ENCODE measurements around the gene PPP1R3A. TPM values are rescaled to one million over a fixed set of nuclear protein-coding genes. Genes with fewer than 3 reads are reported as not detected.

PPP1R3A gene
- total RNA-seq, 1 donor from 2014 or later, result not detected

GRCh38 chr7:113922049-113922448 is 3.2 kb upstream of the PPP1R3A start:
- no peak for TF ChIP-seq CTCF (IDR thresholded peaks at IDR 0.05)
- peaks cover 4% of the 10 kb centered on the region for H3K9me3 Mint-ChIP-seq (ENCODE audit: unreplicated experiment)
- H3K4me1 Mint-ChIP-seq (ENCODE audit: unreplicated experiment), result peaks cover under 1% of the 10 kb centered on the region
- H3K36me3 Mint-ChIP-seq (ENCODE audit: unreplicated experiment), result no peaks in the 10 kb centered on the region
- no peaks in the 10 kb centered on the region for H3K27me3 Mint-ChIP-seq (ENCODE audit: unreplicated experiment)
- DNase-seq (ENCODE audit: extremely low spot score, unreplicated experiment), result no peak
- no peak overlapping the region for H3K27ac Mint-ChIP-seq (ENCODE audit: unreplicated experiment)
- no peak overlapping the region for H3K4me3 Mint-ChIP-seq (ENCODE audit: unreplicated experiment)

GRCh38 chr7:113921363-113921762 is 2.6 kb upstream of the PPP1R3A start:
- Mint-ChIP-seq H3K4me3 (ENCODE audit: unreplicated experiment) (no peak overlapping the region), H3K4me1 (ENCODE audit: unreplicated experiment) (peaks cover 3% of the 10 kb centered on the region), H3K9me3 (ENCODE audit: unreplicated experiment) (peaks cover 4% of the 10 kb centered on the region), H3K27me3 (ENCODE audit: unreplicated experiment) (no peaks in the 10 kb centered on the region), H3K27ac (ENCODE audit: unreplicated experiment) (no peak overlapping the region), H3K36me3 (ENCODE audit: unreplicated experiment) (no peaks in the 10 kb centered on the region)
- TF ChIP-seq CTCF (IDR thresholded peaks at IDR 0.05), result no peak
- DNase-seq (ENCODE audit: extremely low spot score, unreplicated experiment), result no peak

GRCh38 chr7:113917840-113918239 is 969 bp downstream of the PPP1R3A start:
- no peak overlapping the region for H3K27ac Mint-ChIP-seq (ENCODE audit: unreplicated experiment)
- no peak overlapping the region for H3K4me3 Mint-ChIP-seq (ENCODE audit: unreplicated experiment)
- DNase-seq (ENCODE audit: extremely low spot score, unreplicated experiment), result no peak
- TF ChIP-seq CTCF (IDR thresholded peaks at IDR 0.05), result no peak
- no peaks in the 10 kb centered on the region for H3K36me3 Mint-ChIP-seq (ENCODE audit: unreplicated experiment)
- H3K4me1 Mint-ChIP-seq (ENCODE audit: unreplicated experiment), result peaks cover 17% of the 10 kb centered on the region
- H3K9me3 Mint-ChIP-seq (ENCODE audit: unreplicated experiment), result peaks cover 4% of the 10 kb centered on the region
- no peaks in the 10 kb centered on the region for H3K27me3 Mint-ChIP-seq (ENCODE audit: unreplicated experiment)

GRCh38 chr7:113915956-113916355 is 2.9 kb downstream of the PPP1R3A start:
- Mint-ChIP-seq H3K9me3 (ENCODE audit: unreplicated experiment) (peaks cover 4% of the 10 kb centered on the region), H3K36me3 (ENCODE audit: unreplicated experiment) (no peaks in the 10 kb centered on the region), H3K27me3 (ENCODE audit: unreplicated experiment) (no peaks in the 10 kb centered on the region), H3K4me1 (ENCODE audit: unreplicated experiment) (peaks cover 17% of the 10 kb centered on the region), H3K27ac (ENCODE audit: unreplicated experiment) (peak overlapping the region; percentile 85), H3K4me3 (ENCODE audit: unreplicated experiment) (no peak overlapping the region)
- DNase-seq (ENCODE audit: extremely low spot score, unreplicated experiment), result no peak
- TF ChIP-seq CTCF (IDR thresholded peaks at IDR 0.05), result no peak

- H3K27ac Mint-ChIP-seq (ENCODE audit: unreplicated experiment), result no peak overlapping the region
- no peak for TF ChIP-seq CTCF (IDR thresholded peaks at IDR 0.05)
- H3K36me3 Mint-ChIP-seq (ENCODE audit: unreplicated experiment), result no peaks in the 10 kb centered on the region
- H3K4me3 Mint-ChIP-seq (ENCODE audit: unreplicated experiment), result no peak overlapping the region
- DNase-seq (ENCODE audit: extremely low spot score, unreplicated experiment), result no peak
- H3K4me1 Mint-ChIP-seq (ENCODE audit: unreplicated experiment), result peaks cover 17% of the 10 kb centered on the region
- no peaks in the 10 kb centered on the region for H3K9me3 Mint-ChIP-seq (ENCODE audit: unreplicated experiment)
- H3K27me3 Mint-ChIP-seq (ENCODE audit: unreplicated experiment), result no peaks in the 10 kb centered on the region
Measured at GRCh38 chr7:113912876-113913275, 5.9 kb downstream of the PPP1R3A start.
